GM23338 (cell line): ENCODE measurements around the gene NR5A2.

Experiments
- CREB1 ChIP-seq: fragments of 250-450 bp; sonication (Bioruptor Pico); IDR thresholded peaks from 2 replicates; pipeline ENCODE4 v1.5.0; 2020; ENCODE audit warnings: low read depth, mild to moderate bottlenecking, moderate library complexity
- ETS1 ChIP-seq: IDR thresholded peaks from 2 replicates; pipeline ENCODE4 v1.6.1; 2016; ENCODE audit warnings: antibody characterized with exemption
- EZH2 ChIP-seq: fragments of 200-600 bp; sonication (generic); IDR thresholded peaks from one replicate; pipeline ENCODE4 v1.8.0; 2017; ENCODE audit warnings: antibody characterized with exemption, mild to moderate bottlenecking, low read depth; ENCODE audit not compliant: unreplicated experiment
- EZH2phosphoT487 ChIP-seq: fragments of 200-600 bp; sonication (generic); IDR thresholded peaks from one replicate; pipeline ENCODE4 v1.8.1; 2018; ENCODE audit warnings: antibody characterized with exemption; ENCODE audit not compliant: unreplicated experiment
- JUNB ChIP-seq: IDR thresholded peaks from one replicate; pipeline ENCODE4 v1.6.1; 2016; ENCODE audit warnings: antibody characterized with exemption; ENCODE audit not compliant: unreplicated experiment
- NANOG ChIP-seq: IDR thresholded peaks from 2 replicates; pipeline ENCODE4 v1.6.1; 2016; ENCODE audit warnings: antibody characterized with exemption, borderline replicate concordance
- POLR2AphosphoS5 ChIP-seq: IDR thresholded peaks from 2 replicates; pipeline ENCODE4 v1.6.1; 2016; ENCODE audit warnings: antibody characterized with exemption, low read depth
- ZNF114 ChIP-seq: fragments of 250-450 bp; sonication (Bioruptor Pico); IDR thresholded peaks from 2 replicates; pipeline ENCODE4 v1.5.0; 2020; ENCODE audit warnings: mild to moderate bottlenecking, moderate library complexity
- ZNF331 ChIP-seq: fragments of 250-450 bp; sonication (Bioruptor Pico); IDR thresholded peaks from 2 replicates; pipeline ENCODE4 v1.5.0; 2020; ENCODE audit warnings: low read depth, mild to moderate bottlenecking, moderate library complexity
- TF ChIP-seq, protein P1 (sequence below), 2 experiments: fragments of 200-600 bp in 1 of 2; sonication (generic) in 1 of 2; conservative IDR thresholded peaks; 2 replicates each; pipeline versions ENCODE4 v1.5.1 to v1.6.1; 2016 to 2017; ENCODE audit warnings: antibody characterized with exemption in 2 of 2, low read depth in 2 of 2, mild to moderate bottlenecking in 2 of 2, moderate library complexity in 1 of 2
- TF ChIP-seq, protein P2 (sequence below): IDR thresholded peaks from one replicate; pipeline ENCODE4 v1.6.1; 2018; ENCODE audit warnings: antibody characterized with exemption; ENCODE audit not compliant: unreplicated experiment

- TF ChIP-seq EZH2phosphoT487 = no peak
- TF ChIP-seq, protein P1, sequence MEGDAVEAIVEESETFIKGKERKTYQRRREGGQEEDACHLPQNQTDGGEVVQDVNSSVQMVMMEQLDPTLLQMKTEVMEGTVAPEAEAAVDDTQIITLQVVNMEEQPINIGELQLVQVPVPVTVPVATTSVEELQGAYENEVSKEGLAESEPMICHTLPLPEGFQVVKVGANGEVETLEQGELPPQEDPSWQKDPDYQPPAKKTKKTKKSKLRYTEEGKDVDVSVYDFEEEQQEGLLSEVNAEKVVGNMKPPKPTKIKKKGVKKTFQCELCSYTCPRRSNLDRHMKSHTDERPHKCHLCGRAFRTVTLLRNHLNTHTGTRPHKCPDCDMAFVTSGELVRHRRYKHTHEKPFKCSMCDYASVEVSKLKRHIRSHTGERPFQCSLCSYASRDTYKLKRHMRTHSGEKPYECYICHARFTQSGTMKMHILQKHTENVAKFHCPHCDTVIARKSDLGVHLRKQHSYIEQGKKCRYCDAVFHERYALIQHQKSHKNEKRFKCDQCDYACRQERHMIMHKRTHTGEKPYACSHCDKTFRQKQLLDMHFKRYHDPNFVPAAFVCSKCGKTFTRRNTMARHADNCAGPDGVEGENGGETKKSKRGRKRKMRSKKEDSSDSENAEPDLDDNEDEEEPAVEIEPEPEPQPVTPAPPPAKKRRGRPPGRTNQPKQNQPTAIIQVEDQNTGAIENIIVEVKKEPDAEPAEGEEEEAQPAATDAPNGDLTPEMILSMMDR (conservative IDR thresholded peaks at IDR 0.05; ENCODE audit: low read depth in 2 of 2) = no peak
- no peak for TF ChIP-seq ZNF114 (CRISPR knock-in tag)
- no peak for TF ChIP-seq POLR2AphosphoS5
- TF ChIP-seq, protein P2, sequence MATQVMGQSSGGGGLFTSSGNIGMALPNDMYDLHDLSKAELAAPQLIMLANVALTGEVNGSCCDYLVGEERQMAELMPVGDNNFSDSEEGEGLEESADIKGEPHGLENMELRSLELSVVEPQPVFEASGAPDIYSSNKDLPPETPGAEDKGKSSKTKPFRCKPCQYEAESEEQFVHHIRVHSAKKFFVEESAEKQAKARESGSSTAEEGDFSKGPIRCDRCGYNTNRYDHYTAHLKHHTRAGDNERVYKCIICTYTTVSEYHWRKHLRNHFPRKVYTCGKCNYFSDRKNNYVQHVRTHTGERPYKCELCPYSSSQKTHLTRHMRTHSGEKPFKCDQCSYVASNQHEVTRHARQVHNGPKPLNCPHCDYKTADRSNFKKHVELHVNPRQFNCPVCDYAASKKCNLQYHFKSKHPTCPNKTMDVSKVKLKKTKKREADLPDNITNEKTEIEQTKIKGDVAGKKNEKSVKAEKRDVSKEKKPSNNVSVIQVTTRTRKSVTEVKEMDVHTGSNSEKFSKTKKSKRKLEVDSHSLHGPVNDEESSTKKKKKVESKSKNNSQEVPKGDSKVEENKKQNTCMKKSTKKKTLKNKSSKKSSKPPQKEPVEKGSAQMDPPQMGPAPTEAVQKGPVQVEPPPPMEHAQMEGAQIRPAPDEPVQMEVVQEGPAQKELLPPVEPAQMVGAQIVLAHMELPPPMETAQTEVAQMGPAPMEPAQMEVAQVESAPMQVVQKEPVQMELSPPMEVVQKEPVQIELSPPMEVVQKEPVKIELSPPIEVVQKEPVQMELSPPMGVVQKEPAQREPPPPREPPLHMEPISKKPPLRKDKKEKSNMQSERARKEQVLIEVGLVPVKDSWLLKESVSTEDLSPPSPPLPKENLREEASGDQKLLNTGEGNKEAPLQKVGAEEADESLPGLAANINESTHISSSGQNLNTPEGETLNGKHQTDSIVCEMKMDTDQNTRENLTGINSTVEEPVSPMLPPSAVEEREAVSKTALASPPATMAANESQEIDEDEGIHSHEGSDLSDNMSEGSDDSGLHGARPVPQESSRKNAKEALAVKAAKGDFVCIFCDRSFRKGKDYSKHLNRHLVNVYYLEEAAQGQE = no peak
- TF ChIP-seq EZH2 = no peak
- TF ChIP-seq ETS1 = no peak
- no peak for TF ChIP-seq ZNF331 (CRISPR knock-in tag)
- TF ChIP-seq CREB1 (CRISPR knock-in tag) = 0 out of 2 replicates have a peak, but pooled peaks have one; percentile 29
- no peak for TF ChIP-seq NANOG
- TF ChIP-seq JUNB = no peak
These were observed 198.9 kb downstream of the NR5A2 start for GRCh38 chr1:200226268-200226968.
